GM21786 (cell line): ENCODE measurements around the gene SLC35G1.

ENCODE experiments used
- ATAC-seq: cut with Tn5 transposase; IDR thresholded peaks from one replicate; pipeline ENCODE4 v1.9.1; 2021; ENCODE audit not compliant: unreplicated experiment

SLC35G1 gene

DNA sequence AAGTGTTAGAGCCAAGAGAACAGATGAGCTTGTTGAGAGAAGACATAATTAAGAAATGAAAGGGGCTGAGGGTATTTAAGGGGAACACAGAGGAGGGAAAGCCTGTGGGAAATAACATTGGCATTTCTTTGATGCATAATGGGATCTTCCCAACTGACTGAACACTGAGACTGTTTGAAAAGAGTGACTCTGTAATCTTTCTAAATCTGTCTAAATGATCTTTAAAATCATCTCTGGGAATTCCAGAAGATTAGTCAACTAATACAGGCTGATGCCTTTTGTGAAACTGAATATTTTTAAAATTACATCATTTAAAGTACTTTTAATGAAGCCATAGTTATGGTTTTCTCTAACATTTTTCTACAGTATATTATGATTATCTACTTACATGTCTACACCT, 17.4 kb upstream of the SLC35G1 start:
- no peak for ATAC-seq

DNA sequence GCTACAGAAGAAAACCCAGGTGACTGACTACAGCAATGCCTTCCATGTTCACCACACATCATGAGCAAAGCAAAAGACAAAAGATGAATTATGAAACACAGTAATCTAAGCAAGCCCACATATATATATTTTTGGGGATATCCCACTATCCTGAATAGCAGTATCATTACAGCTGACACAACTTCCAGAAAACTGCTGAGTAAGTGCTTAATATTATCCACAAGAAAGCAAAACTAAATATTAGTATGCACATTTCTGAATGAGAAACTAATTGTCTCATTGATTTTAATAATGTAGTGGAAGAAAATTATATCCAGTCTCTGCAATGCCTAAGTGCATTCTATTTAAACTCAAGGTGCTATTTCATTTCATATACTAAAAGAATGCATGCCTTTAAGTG, 14.5 kb upstream of the SLC35G1 start:
- no peak for ATAC-seq

DNA sequence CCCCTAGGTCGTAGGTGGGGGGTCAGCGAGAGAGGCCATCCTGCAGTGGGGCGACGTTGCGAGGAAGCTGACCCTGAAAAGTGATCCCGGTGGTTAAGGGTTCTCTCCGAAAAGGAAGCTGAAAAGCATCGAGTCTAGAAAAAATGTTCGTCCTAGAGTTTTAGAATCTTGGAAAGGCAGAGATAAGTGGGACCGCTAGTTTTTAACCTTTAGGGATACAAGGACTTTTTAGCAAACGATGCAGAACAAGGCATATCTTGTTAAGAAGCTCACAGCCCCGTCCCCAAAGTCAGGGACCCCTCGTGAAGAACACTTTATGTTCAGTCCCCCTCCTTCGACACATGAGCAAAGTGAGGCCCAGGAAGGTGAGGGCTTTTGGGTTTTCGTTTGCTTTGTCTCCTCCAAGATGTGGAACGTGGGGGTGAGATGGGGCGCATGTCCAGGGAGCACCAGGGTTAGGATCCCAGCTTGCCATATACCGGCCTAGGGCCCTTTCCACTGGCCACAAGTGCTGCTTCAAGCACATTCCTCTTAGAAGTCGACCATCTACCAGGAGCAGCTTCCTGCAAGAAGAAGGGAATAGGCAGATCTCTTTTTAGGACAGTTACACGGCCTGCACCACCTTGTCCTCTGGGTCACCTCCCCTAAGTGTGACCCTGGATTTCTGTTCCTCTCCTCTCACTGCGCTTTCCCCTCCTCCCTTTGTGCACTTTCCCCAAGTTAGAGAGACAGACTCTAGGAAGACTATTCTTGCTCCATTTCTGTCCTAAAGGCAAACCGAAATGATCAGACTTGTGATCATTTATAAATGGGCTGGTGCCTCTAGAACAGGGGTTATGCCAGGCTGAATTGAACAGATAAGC, 969 bp downstream of the SLC35G1 start:
- ATAC-seq, result no peak

DNA sequence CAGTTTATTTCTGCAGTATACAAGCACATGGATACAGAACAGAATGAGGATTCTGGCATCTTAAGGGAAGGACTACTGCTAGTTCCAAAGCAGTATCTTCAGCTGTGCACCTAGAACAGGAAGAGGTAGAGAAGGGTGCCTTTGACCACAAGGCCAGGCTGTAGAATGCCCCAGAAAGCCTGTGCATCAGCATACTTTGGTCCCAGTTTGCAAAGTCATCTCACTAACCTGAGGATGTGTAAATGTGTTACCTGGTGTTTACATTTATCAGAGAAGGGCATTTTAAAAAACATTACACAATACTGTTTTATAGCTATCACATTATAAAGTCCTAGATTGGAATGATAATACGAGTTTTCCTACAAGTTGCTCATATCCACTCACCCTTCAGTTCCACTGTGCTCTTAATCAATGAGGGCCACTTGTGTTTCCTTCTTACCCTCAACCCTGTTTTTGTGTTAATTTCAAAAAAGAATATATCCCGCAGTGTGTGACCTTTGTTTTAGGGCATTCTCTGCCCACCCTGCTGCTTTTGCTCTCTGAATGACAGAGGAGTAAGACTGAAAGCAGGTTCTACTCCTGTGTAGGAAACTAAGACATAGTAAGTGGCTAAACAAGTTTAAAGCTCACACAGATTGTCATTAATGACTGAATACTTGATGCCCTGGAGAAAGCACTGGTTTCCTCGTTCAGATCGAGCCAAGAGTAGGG, 3.4 kb downstream of the SLC35G1 start:
- ATAC-seq, result no peak

DNA sequence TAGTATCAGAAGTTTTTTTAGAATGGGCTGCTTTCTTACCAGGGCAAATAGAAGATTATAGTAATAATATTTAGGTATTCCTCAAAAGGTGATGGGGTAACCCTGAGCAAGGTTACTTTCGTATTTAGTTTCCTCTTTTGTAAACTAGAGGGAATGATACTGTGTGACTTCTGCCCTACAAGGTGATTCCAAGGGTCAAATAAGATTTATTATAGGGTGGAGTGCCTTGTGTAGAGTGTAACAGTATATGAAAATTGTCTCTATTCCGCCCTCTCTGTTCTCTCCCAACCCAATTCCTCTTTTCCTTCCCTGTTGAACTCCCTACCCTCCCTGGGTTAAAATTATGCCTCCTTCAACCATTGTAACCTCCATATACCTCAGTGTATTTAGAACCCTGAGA, 5.3 kb downstream of the SLC35G1 start:
- no peak for ATAC-seq

DNA sequence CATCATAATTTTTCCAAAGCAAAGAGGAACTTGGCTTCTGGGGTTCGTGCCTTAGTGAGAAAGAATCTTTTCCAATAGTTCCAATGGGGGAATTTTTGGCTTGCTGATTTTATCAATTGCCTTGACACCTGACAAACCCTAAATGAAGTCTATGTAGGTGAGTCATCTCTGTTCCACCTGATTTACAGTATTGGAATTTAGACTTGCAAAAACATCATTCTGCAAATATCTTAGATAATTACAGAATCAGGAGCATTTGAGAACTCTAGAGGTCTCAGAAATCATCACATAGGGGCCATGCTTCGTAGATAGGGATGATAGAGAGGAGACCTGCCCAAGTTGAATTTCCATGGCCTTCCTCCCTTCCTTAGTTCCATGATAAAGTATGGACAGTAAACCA, 9.3 kb downstream of the SLC35G1 start:
- ATAC-seq, result no peak

DNA sequence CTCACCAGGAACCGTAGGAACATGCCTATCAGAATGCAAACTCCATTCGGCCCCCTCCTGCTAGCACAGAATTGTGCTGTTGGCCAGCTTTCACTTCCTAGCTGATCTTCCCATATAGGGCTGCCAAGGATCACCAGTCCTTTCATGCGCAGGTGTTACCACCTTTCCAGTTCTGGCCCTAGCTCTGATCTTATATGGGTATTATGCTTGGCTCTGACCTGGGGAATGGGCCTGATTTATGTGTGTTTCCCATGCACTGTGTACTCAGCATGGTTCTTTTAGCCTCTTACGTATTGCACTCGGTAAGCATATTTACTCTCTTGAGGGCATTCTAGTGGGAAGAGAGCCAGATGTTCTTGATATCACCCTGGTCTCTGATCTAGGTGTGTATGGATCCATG, 11.1 kb downstream of the SLC35G1 start:
- no peak for ATAC-seq

DNA sequence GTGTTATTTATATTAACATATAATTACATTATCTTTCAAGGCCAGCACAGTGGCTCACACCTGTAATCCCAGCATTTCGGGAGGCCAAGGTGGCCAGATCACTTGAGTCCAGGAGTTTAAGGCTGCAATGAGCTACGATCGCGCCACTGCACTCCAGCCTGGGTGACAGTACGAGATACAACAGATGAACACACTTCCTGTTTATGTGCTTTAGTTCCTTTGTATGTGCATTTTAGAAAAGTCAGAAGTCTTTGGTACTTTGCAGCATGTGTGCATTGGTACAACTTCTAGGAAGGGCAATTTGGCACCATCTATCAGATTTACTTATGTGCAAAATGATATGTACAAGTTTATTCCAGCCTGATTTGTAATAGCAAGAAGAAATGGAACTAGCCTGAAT, 13.3 kb downstream of the SLC35G1 start:
- no peak for ATAC-seq

DNA sequence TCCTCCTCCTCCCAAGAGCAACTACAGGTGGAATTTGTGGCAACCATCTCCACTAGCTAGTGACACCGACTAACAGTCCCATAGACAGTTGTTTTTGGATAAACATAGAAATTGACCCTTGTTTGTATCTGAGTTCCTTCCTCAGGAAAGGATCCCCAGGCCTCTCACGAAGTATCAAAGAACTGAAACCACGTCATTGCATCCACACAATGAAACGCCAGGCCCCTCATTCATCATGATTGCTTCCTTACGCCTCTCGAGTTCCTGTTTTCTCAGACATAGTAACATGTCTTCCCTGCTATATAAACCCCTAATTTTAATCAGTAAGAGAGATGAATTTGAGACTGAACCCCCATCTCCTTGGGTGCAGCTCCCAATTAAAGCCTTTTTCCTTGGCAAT, 18.1 kb downstream of the SLC35G1 start:
- ATAC-seq, result no peak

DNA sequence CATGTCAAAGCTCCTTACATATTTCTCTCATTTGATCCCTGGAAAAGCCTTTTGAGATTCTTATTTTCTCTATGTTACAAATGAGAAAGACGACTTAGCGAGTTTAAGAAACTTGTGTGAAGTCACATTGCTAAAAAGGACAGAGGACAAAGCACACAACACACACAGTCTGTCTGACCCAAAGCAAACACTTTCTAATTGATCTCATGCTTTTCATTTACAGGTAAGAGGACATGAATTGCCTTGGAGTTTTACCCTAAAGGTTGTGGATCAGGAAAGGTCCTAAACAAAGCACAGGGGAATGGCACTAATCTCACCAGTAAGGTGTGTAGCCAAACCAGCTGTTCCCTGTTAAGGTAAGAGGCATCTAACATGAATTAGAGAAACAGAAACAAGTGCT, 18.7 kb downstream of the SLC35G1 start:
- ATAC-seq, result no peak

DNA sequence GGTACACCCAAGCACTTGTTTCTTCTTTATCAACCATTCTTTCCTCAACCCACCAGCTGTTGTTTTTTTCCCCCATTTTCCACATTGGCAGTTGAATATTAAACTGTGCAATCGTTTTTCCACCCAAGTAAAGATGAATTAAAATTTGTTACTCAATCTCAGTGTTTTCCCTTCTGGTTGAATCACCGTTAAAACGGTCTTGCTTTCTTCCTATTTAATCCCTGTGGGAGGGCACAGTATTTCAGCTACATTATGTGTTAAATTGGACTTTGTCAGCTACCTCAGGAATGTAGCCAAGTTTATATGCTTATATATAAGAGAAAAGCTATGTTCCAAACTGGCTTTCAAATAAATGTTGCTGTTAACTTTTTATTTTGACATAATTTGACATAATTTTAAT, 19.9 kb downstream of the SLC35G1 start:
- ATAC-seq, result no peak

DNA sequence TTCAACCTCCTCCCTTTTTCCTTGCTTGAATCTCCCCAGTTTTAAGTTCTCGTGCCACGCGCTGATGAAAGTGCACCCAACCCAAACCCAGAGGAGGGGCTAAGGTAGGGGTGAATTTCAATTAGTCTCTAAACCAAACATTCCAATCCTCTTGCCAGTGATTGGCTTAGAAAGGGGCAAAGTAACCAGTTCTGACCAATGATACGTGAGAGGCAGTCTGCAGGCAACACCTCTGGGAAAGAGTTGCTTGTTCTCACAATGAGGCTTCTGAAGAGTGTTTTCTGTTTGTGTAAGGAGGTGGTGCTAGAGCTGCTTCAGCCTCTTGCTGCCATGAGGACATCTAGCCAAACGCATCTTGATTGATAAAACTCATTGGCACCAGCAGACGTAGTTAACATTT, 21.8 kb downstream of the SLC35G1 start:
- no peak for ATAC-seq

DNA sequence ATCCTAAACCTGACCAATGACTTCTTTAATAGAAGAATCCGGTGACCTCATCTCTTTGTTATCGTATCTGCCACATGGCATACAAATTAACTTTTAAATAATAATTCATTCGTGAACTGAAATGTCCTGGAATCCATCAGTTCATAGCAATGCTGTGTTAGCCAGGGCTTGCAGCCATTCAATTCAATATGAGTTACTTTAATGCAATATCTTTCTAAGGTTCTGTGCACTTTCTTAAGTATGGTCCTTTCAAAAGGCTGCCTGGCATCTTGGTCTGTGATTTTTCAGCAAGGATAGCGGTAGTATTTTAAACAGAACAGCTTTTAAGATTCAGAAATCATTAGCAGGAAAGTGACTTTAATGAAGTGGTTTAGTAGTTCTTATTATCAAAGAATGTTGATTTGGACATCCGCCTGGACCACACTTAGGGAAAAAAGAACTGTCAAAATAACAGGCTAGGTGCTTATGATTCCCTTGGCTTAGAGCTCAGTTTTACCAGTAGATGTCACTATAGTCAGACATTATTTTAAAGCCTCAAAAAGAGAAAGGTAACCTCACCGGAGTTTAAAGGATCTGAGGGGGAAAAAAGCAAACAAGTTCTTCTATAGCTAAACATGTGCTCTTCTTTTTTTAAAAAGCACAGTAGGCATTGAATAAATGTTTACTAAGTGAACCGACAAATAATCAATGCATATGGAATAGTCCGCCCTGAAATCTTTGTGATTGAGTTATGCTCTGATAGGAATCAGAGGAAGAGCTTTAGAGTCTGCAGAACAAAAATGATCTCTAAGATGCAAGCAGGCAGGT, 22.7 kb downstream of the SLC35G1 start:
- ATAC-seq, result no peak

DNA sequence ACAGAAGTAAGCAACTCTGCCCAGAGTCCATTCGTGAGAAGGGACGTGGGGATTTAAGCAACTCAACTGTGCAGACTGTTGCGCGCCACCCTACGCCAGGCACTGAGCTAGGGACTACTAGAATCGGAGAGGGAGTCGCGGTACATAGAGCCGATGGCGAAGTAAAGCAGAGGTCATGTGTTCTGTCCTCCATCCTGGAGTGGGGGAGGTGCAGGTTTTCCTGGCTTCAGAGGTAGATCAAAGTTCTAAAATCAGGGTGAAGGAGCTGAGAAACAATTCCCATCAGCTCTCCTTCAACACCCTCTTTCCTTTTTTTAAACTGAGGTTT, 23.2 kb downstream of the SLC35G1 start:
- ATAC-seq, result no peak

DNA sequence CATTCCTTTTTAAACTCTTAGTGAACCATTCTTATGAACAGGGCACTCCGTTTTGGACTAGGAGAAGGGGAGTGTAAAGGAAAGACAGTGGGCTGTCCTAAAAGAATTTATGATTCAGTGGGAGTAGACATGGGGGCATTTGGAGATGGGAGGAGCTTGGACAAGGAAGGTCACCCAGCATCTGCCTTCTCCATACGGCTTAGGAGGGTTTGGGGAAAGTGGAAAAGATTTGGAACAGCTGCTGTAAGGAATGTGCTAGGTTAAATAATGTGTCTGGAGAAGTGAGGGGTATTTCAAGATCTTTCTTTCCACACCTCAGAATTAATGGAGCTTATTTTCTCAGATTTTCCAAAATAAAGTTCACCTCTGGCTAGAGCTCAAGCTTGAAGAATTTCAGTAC, 24.0 kb downstream of the SLC35G1 start:
- ATAC-seq, result no peak

DNA sequence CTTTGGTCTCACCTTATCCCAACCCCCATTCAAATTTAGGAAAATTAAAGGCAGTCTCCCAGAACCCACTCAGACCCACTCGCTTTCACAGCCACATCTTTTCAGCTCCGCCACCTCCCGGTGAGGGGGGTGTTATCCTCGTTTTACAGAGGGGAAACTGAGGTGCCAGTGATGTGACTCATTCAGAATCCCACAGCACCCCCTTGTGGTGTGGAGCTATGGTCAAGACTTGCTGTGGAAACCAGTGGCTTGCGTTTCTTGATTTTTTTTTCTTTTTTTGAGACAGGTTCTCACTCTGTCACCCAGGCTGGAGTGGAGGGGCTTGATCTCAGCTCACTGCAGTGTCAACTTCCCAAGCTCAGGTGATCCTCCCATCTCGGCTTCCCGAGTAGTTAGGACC, 27.6 kb downstream of the SLC35G1 start:
- ATAC-seq, result no peak

DNA sequence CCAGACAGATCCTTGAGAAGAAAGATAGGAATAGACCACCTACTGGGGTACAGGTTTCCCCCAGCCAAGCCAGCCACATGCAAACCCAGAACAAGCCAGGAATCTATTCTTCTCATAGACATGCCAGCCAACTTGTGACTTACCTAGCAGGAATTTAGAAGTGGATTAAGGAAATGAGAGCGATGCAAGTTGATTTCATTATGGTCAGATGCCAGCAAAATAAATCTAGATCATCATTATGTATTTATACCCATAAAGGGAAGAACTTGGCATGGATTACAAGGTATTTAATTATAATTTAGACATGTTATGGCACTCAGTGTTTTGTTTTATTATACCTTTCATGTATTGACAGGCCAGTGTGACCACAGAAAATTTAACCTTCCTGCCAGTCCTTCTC, 32.8 kb downstream of the SLC35G1 start:
- ATAC-seq, result no peak

DNA sequence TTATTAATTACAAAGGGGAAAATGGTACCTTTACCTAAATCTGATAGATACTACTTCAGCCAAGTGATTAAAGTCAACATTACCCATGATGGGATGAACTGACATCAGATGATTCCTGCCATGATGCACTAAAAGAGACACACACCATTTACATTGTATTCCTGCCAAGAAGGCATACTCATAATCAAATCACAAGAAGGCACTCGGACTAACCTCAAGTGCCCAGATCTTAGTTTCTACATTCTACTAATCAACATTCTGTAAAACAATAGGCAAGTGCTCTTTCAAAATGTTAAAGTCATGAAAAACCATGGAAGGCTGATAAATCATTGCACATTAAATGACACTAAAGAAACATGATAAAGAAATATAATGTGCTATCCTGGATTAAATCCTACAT, 44.4 kb downstream of the SLC35G1 start:
- ATAC-seq, result no peak

DNA sequence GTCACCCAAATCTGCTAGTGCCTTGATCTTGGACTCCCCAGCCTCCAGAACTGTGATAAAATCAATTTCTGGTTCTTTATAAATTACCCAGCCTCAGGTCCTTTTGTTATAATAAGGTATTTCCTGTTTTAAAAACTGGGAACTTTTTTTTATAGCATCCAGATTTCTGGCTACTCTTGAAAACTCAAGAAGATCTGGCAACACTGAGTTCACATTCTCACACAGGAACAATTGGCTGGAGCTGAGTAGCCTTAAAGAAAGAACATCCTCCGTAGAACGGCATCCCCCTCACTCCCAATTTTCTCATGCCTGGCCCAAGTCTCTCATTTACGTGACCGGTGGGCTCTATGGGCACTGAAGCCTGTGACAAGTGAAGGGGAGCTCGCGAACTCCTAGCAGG, 47.1 kb downstream of the SLC35G1 start:
- ATAC-seq, result no peak

DNA sequence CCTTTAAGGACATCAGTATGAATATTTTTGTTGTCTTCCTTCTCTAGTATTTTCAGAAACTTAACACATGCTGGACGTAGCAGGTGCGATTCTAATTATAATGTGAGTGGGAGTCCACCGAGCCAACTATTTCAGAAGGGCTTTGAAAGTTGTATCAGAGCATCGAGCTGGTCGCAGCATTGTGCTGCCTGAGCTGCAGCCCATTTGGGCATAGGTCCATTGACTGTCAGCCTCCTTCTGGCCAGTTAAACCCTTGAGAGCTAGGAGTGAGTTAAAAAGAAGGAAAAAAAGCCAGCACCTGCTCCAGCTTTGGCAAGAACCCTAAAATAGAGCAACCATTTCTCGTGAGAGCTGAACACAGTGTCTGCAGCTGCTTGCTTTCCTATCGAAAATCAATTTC, 47.8 kb downstream of the SLC35G1 start:
- ATAC-seq, result no peak

DNA sequence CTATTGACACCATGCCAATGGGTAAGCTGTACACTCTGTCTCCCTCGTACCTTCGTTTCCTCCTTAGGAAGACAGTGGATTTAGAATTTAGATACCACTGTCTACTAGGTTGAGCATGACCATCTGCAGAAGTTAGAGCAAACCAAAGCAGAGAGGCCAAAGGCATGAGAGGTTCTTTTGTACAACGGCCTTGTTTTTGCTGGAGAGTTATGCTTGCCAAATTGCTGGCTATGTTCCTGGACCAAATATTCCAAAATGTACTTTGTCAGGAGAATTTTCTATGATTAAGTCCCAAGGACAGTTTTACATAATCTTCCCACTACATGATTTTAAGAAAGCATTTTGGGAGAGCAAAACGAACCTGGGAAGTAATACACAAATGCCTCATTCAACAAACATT, 52.0 kb downstream of the SLC35G1 start:
- no peak for ATAC-seq

DNA sequence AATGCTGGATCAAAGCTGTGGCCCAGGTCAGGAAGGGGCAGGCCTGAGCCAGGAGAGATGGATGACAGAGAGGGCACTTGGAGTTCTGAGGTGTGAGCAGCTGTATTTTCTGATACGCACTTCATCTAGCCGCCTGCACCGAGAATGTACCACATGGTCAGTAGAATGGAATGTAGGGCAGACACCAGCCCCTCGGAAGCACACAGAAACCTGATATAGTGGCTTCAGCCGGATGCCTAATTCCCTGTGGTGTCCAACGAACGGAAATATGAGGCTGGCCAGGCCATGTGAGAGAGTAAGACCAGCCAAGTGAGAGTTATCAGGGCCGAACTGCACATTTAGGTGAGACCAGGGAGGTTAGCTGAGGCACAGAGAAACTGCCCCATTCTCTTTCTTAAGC, 53.3 kb downstream of the SLC35G1 start:
- ATAC-seq, result no peak
